Stimulated activated CD8-positive, alpha-beta memory T cell treated with anti-CD3 and anti-CD28 coated beads, Interleukin-15, amount 100 ng/mL, for 24 hours (primary cell): Measurements from ENCODE around the gene NOP10.

Experiments used
- DNase-seq: peaks from one replicate; pipeline ENCODE4 v3.0.0-alpha.2; 2020; ENCODE audit warnings: low read depth

NOP10 gene

GRCh38 chr15:34331809-34332208, 11.1 kb downstream of the NOP10 start:
- DNase-seq, result no peak

- DNase-seq, result no peak
These were observed 12.7 kb downstream of the NOP10 start for GRCh38 chr15:34330279-34330678.

- no peak for DNase-seq
These were observed 13.9 kb downstream of the NOP10 start for GRCh38 chr15:34329006-34329405.

GRCh38 chr15:34327906-34328305, 15.0 kb downstream of the NOP10 start:
- DNase-seq, result no peak

GRCh38 chr15:34325368-34325767, 17.6 kb downstream of the NOP10 start:
- no peak for DNase-seq

DNA sequence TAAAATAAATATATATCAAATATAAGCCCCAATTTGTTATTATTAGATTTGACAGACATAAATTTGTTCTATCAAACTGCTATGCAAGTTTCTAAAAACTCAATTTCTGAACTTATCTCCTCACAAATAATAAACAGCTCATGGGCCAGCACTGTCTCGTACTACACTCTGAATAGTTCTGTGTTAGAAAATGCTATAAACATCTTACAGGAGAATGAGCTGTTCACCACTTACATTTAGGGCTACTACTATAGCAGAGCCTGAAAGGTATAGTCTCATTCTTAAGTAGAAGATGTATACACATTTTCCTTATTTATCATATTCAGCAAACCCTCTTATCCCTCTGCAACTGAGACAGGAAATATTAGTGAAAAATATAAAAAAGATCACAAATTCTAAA, 18.0 kb downstream of the NOP10 start:
- DNase-seq, result no peak

- DNase-seq, result no peak
These were observed 19.7 kb downstream of the NOP10 start for GRCh38 chr15:34323217-34323616.

DNA sequence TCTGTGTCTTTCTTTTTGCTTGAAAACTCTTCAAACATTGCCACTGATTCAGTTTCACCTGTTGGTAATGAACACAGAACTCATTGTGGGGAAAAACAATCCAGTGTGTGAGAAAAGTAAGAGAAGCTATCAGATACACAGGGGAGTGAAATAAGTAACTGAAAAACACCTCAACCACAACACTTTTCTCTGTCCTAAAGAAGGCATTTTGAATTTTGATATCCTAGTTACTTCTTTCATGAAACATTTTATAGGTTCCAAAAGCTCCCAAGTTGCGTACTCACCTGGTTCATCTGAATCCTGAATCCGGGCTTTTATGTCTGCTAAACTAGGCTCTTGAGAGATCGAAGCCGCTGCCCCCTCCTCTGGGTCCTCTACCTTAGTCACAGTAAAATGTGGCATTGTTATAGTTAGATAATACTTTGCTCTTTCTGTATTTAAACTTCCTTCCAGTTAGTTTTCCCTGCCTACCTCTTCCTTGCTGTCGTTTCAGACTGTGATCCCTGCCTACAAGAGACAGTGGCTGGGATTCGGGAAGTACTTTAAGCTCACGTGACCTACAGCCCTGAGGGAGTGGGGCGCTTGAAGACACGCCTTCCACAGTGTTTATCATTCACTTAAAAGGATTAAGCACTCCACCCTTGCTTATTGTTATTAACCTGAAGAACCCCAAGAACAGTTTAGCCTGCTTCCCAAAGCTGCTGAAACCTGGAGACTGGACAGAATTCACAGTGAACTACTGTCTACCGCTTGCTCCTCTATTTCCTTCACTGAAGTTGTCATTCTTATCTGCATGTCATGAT, 24.5 kb downstream of the NOP10 start:
- DNase-seq, result no peak

DNA sequence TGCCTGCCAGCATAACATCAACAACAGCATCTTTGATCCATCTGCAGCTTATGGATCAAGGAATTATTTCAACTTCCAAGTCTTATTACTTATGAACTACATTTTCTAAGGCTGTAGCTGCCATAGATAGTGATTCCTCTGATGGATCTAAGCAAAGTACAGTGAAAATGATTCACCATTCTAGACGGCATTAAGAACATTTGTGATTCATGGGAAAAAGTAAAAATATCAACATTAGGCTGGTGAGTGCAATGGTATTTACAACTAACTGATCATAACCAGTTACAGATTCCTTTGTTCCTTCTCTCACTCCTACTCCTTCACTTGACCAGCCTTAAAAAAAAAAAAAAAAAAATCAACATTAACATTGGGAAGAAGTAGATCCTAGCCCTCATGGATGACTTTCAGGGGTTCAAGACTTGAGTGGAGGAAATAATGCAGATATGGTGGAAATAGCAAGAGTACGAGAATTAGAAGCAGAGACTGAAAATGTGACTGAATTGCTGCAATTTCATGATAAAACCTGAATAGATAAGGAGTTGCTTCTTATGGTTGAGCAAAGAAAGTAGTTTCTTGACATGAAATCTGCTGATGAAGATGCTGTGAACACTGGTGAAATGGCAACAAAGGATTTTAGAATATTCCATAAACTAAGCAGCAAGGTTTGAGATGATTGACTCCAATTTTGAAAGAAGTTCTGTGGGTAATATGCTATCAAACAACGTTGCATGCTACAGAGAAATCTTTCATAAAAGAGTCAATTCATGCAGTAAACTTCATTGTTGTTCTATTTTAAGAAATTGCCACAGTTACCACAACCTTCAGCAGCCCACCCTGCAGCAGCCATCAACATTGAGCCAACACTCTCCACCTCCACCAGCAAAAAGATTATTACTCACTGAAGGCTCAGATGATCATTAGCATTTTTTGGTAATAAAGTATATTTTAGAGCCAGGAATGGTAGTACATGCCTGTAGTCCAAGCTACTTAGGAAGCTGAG, 28.1 kb downstream of the NOP10 start:
- no peak for DNase-seq

- no peak for DNase-seq
These were observed 31.4 kb downstream of the NOP10 start for GRCh38 chr15:34311563-34311962.

DNA sequence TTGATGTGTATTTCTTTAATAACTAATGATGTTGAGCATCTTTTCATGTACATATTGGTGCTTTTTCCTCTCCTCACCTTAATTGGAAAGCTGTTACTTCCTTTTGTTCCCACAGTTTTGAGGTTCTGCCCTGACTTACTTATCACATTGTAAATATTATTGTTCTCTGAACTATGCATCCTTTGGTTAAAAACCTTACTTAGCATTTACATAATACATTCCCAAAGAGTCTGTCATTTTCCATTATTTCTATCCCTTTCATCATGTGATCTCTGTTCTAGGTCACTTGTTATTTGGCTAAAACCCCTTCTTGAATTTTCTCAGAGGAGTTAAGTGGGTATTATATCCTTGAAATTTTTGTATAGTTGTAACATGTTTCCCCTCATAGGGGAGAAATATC, 38.3 kb downstream of the NOP10 start:
- no peak for DNase-seq

DNA sequence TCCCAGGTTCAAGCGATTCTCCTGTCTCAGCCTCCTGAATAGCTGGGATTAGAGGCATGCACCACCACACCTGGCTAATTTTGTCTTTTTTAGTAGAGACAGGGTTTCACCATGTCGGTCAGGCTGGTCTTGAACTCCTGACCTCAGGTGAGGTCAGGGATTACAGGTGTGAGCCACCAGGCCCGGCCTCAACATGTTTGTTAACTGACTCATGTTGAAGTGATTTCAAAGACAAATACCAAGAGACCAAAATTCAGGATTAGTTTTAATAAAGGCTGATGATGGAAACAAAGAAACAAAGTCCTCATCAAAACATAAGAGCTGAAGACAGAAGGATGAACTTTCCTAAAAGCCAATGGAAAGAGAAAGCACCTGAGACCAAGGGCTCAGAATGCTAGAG, 41.9 kb downstream of the NOP10 start:
- no peak for DNase-seq

GRCh38 chr15:34297059-34297458, 45.9 kb downstream of the NOP10 start:
- no peak for DNase-seq

DNA sequence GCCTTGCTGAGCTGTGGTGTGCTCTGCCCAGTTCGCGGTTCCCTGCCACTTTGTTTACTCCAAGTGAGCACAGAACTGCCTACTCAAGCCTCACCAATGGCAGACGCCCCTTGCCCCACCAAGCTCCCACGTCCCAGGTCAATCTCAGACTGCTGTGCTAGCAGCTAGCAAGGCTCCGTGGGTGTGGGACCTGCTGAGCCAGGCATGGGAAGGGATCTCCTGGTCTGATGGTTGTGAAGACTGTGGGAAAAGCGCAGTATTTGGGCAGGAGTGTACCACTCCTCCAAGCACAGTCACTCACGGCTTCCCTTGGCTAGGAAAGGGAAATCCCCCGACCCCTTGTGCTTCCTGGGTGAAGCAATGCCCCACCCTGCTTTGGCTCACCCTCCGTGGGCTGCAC, 50.3 kb downstream of the NOP10 start:
- DNase-seq, result no peak
